ENCODE results near the gene ARHGEF2.

The ARHGEF2 gene

GRCh38 chr1:155978325-155978972 lies at the start of gene ARHGEF2:
Gene ARHGEF2, minus strand, starts transcription at chr1:155978547. Its CDS starts 120 bp downstream, at chr1:155978427.
- peak; percentile 79 for DNase-seq

GRCh38 chr1:156026588-156026987 lies 48.2 kb upstream of the ARHGEF2 start:
- DNase-seq = no peak

- peak; percentile 39 for DNase-seq
Measured at GRCh38 chr1:156025876-156026275, 47.5 kb upstream of the ARHGEF2 start.

- DNase-seq = no peak
Measured at GRCh38 chr1:156024801-156025200, 46.5 kb upstream of the ARHGEF2 start.

GRCh38 chr1:156021954-156022353 lies 43.6 kb upstream of the ARHGEF2 start:
- no peak for DNase-seq

GRCh38 chr1:156021093-156021428 lies 42.7 kb upstream of the ARHGEF2 start:
- DNase-seq = no peak

- DNase-seq = peak; percentile 92
Measured at GRCh38 chr1:156020293-156021092, 42.1 kb upstream of the ARHGEF2 start, which contains the start of gene SSR2. Gene SSR2, minus strand, starts transcription at chr1:156020951. Its CDS starts 784 bp downstream, at chr1:156020167.

- DNase-seq = no peak
Measured at GRCh38 chr1:156019946-156020292, 41.6 kb upstream of the ARHGEF2 start.

GRCh38 chr1:156014829-156015228 lies 36.5 kb upstream of the ARHGEF2 start:
- DNase-seq = no peak

- no peak for DNase-seq
Measured at GRCh38 chr1:156012051-156012817, 33.9 kb upstream of the ARHGEF2 start.

GRCh38 chr1:156009404-156009803 lies 31.1 kb upstream of the ARHGEF2 start:
- no peak for DNase-seq

GRCh38 chr1:156006666-156007376 lies 28.5 kb upstream of the ARHGEF2 start:
- no peak for DNase-seq

- DNase-seq = peak; percentile 63
Measured at GRCh38 chr1:156004843-156005584, 26.7 kb upstream of the ARHGEF2 start.

- DNase-seq = no peak
Measured at GRCh38 chr1:156003923-156004188, 25.5 kb upstream of the ARHGEF2 start.

- no peak for DNase-seq
Measured at GRCh38 chr1:156002188-156002911, 24.0 kb upstream of the ARHGEF2 start.

GRCh38 chr1:156001662-156002171 lies 23.4 kb upstream of the ARHGEF2 start:
- DNase-seq = no peak

GRCh38 chr1:156001021-156001661 lies 22.8 kb upstream of the ARHGEF2 start:
- no peak for DNase-seq

GRCh38 chr1:155999964-156000363 lies 21.6 kb upstream of the ARHGEF2 start:
- no peak for DNase-seq

GRCh38 chr1:155996166-155996565 lies 17.8 kb upstream of the ARHGEF2 start:
- DNase-seq = no peak

- no peak for DNase-seq
Measured at GRCh38 chr1:155993595-155993994, 15.2 kb upstream of the ARHGEF2 start.
